Loucy (cell line): Measurements from ENCODE around the gene NTN1.

Experiments
- EZH2phosphoT487 ChIP-seq: fragments of 200-600 bp; IDR thresholded peaks from 2 replicates; pipeline ENCODE4 v1.6.1; 2018; ENCODE audit warnings: antibody characterized with exemption, mild to moderate bottlenecking, moderate library complexity, borderline replicate concordance
- TF ChIP-seq, protein P1 (sequence below): fragments of 200-600 bp; sonication (generic); conservative IDR thresholded peaks from 2 replicates; pipeline ENCODE4 v1.5.1; 2014; ENCODE audit warnings: mild to moderate bottlenecking, antibody characterized with exemption, low read length

DNA sequence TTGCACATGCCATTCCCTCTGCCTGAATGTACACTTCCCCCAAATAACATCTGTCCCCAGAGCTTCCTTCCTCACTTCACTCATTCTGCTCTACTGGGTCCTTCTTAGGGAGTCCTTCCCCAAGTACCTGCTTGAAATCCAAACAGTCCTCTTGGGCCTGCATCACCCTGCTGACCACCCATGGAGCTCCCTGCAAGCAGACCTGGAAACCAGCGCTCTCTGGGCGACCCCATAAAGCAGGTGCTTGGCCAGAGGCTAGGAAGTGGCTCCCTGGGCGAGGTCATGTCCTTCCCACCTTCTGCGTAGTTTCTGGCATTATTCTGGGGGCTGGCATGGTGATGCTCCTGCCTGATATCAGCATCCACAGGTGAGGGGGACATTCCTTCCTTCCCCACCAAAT is 12.2 kb upstream of the NTN1 start:
- TF ChIP-seq, protein P1, sequence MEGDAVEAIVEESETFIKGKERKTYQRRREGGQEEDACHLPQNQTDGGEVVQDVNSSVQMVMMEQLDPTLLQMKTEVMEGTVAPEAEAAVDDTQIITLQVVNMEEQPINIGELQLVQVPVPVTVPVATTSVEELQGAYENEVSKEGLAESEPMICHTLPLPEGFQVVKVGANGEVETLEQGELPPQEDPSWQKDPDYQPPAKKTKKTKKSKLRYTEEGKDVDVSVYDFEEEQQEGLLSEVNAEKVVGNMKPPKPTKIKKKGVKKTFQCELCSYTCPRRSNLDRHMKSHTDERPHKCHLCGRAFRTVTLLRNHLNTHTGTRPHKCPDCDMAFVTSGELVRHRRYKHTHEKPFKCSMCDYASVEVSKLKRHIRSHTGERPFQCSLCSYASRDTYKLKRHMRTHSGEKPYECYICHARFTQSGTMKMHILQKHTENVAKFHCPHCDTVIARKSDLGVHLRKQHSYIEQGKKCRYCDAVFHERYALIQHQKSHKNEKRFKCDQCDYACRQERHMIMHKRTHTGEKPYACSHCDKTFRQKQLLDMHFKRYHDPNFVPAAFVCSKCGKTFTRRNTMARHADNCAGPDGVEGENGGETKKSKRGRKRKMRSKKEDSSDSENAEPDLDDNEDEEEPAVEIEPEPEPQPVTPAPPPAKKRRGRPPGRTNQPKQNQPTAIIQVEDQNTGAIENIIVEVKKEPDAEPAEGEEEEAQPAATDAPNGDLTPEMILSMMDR: no peak
- no peak for TF ChIP-seq EZH2phosphoT487
